Stimulated activated naive CD8-positive, alpha-beta T cell treated with anti-CD3 and anti-CD28 coated beads, Interleukin-15, Interleukin-2, amounts not matched to agents 100 U/mL and 50 U/mL, for 24 hours (primary cell): ENCODE measurements around the gene NCAM2.

Experiments used
- ATAC-seq: fragments of 150-1000 bp; cut with Tn5 transposase; one replicate; pipeline ENCODE4 v1.10.0; 2021
- DNase-seq: peaks from one replicate; pipeline ENCODE4 v3.0.0; 2021

NCAM2 gene

DNA sequence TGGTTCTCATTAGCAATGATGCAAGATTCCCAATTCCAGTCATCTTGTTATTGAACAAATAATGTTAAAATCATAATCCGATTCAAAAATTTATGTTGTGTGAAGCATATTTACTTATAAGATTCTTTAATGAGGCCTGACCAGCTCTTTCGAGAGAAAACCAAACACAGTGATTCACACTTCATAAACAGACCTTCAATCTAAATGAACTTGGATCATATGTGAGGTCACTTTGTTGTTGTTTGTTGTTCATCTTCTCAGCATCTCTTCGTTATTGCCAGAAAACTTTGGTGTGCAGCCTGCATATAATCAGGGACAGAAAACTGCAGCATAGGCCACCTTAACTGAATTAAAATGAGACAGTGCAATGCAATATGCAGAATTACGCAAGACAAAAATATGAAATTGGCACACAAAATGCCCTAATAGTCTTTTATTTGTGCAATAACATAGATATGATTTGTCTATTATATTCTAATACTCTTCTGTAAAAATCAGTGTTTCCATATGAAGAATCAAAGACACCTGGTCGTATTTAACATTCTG, 30.1 kb downstream of the NCAM2 start:
- DNase-seq (no peak), ATAC-seq (no peak)

DNA sequence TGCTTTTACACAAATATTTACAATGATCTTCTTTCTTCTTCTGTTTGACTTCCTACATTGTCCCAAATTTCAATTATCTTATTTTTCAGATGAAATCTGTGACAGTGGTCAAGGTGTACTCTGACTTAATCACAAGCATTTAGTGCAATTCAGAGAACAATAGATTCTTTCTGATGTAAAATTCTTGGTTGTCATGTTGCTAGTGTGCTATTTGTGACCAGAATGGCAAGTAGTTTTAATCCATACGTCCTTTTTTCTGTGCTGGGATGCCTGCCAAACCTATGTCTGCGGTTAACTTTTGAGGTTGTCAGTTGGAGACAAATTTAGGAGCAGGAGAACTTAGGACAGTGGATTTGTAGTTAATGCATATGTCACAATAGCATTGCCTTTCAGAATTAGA, 31.0 kb downstream of the NCAM2 start:
- ATAC-seq (no peak), DNase-seq (no peak)

DNA sequence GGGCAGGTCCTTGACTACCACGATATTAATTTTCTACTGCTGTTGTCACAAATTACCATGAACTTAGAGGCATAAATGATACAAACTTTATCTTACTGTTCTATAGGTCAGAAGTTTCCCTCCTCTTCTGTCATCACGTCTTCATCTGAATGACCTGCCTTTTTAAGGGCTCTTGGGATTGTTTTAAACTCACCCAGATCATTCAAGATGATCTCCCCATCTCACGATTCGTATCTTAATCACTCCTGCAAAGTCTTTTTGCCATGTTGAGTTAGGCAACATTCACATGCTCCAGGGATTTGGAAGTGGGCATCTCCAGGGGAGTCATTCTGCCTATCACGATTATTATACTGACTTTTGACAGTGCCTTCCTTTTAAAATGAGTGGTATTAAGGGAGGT, 32.1 kb downstream of the NCAM2 start:
- DNase-seq (no peak), ATAC-seq (no peak)

DNA sequence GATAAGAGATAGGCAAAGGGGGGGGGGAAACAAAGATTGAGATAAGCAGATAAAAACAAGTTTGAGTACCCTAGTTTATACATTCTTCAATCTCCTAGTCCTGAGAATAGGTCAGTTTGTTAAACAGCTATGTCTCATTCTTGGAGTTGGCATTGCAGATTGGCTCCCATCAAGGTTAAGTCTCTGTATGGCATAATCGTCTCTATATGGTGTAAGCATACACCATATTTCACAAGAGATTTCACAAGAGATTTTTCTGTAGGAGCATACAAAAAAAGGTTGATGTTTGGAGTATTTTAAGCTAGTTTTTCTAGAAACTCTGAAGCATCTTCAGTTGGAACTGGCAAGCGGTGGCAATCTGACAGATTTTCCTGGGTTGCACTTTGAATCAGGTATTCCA, 35.8 kb downstream of the NCAM2 start:
- DNase-seq (no peak), ATAC-seq (no peak)

DNA sequence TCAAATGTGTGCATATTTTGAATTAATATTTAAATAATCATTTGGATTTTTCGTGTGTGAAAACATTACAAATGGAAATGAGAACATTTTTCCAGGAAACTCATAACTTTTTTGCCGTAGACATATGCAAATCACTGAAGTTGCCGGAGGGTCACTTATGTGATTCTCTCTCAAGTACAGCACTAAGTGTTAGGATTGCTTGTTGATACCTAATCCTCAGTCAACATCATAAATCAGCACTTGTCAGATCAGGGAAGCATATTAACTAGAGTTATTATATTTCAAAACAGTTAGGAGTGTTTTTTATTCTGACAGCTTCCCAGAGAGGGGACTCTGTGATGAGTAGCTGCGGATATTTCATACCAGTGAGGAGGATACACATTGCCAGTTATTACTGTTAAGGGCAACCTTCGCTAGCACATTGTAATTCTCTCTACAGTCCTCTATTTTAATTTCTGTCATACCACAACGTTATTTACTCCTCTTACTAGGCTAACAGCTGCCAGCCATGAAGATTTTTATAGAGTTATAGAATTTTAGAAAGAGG, 41.5 kb downstream of the NCAM2 start:
- DNase-seq = no peak
- ATAC-seq = no peak

DNA sequence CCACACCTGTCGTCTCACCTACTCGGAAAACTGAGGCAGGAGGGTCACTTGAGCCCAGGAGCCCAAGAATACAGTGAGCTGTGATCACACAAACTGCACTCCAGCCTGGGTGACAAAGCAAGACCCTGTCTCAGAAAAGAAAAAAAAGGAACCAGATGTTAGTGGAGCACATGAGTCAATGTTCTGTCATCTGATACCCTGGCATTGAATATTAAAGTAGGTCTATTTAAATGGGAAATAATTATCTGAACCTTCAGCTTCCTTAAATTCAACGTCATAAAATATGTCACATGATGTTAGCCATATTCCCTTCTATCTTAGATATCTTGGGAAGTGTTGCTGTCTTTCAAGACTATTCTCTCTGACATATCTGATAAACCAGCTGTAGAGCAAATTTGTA, 47.3 kb downstream of the NCAM2 start:
- no peak for ATAC-seq
- no peak for DNase-seq

DNA sequence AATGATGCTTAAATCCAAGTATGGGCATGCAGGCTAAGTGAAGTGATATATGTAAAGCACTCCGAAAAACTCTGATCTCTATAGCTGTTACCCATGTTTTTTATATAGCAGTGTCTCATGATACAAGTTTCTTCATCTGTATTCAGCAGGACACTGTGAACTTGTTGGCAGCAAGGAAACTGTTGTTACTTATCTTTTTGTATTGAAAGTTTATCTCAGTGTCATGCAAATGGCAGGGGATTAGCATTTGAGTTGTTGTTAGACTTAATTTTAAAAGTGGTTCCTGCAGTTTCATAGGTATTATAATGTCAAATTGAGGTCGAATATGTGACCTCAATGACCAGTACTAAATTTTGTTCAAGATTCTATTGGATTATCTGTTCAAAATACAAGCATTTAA, 47.9 kb downstream of the NCAM2 start:
- no peak for ATAC-seq

DNA sequence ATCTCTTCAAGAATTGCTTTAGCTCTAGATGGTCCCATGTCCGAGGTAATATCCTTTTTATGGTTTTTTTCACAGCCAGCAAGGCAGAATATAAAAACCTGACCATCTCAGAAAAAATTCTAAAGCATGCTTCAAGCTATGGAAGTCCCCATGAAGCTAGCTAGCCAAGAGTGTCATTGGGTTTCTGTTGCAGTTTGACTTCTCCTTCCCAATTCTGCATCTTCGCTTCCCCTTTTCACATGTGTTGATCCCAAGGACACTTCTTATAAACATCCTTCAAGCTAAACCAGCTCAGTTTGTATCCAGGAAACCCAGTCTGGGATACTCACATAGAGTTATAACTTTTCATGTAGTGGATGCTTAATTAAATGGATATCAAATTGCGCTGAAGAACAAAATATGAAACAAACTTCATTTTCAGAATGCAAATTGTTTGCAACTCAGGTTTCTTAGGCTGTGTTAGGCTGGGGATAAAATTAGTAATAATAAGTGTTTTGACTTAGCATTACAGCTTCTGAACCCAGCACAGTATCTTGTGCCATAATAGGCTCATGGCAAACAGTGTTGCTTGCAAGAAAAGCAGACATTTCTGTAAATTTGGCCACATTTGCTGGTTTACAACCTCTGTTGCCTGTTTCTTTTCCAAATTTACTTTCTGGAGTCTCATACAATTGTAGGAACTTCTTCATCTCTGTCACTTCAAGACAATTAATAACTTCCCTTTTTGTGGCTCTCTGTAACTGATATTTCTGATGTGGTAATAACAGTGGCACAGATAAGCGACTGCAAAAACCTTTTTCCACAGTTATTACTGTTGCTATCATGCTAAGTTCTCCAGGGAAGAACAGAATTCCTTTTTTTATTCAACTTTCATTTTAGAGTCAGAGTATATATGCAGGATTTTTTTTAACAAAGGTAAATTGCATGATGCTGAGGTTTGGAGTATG, 53.2 kb downstream of the NCAM2 start:
- no peak for DNase-seq
- no peak for ATAC-seq

More for the DNA sequence above, 47.9 kb downstream of the NCAM2 start:
- DNase-seq = no peak

DNA sequence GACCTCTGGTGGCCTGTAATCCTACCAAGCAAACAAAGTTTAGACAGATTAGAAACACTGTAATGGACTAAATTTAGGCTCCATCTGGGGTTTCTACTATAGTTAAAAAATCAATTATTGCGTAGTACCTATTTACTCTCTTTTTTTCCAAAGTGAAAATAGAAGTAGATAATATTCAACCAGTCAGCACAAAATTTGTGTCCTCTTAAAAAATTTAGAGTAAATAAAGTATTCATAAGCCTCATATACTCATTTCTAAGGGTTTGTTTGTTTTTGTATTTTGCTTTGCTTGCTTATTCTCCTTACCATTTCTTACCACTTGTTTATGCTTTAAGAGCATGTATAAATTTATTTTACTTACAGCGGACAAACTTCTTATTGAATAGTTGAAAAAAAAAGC, 54.5 kb downstream of the NCAM2 start:
- ATAC-seq (no peak), DNase-seq (no peak)

DNA sequence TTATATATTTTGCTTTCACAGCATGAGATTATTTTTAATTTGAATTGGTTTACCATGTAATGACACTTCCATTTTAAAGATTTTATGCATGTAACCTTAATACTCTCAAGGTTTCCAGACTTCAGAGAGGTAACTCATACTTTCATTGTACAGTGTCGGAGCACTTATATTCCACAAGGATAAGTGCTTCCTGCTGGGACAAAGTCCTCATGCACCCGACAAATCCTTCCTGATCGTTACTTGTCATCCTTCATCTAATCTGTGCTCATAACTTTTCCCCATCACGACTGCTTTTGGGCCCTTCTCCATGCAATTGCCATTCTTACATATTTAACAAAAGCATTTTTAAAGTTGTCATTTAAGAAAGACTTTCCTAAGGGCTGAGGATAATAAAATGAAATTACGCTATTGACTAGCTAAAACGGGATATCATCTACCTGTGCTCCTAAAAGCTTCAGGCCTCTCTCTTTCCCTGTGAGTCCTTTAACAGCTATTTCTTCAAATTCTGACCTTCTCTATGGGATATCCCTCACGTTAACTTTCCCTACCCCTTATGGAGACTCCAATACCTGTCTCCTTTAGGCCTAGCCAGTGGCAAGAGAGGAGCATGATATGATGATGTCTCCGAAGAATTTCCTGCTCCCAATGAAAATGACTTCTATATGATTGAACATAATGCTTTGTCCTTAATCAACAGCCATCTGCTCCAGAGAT, 59.3 kb downstream of the NCAM2 start:
- DNase-seq (no peak), ATAC-seq (no peak)

DNA sequence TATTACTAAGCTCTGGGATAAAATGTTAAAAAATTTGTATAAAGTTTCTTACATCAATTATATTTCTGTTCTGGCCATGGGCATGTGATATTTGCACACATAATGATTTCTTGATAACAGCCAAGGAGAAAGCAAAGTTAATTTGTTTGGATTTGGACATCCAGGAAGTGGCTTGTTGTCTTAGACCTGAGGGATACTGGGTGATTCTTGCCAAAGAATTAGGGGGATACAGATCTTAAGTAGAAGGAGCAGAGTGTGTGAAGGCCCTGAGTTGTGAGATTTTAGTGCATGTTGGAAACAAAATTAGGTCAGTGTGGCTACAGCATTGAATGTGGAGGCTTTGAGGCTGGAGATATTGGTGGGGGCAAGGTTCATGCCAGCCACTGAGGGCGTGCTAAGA, 65.6 kb downstream of the NCAM2 start:
- DNase-seq (no peak), ATAC-seq (no peak)

DNA sequence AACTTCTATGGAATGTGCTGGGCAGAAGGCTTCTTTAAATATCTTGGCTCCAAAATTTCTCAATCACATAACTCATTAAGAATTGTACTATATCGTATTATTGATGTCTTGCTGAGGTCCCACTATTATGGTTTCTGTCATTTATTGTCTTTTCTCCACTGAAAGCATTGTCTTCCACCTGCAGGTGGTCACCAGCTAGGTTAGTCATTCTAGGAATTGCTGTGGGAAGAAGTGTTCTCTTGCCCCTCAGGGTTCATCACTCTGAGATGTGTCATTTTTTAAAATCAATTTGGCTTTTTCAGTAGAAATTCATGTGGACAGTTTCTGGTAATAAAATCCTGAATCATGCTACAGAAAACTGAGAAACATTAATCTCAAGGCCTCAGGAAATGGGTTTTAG, 66.1 kb downstream of the NCAM2 start:
- no peak for ATAC-seq
- DNase-seq = no peak

DNA sequence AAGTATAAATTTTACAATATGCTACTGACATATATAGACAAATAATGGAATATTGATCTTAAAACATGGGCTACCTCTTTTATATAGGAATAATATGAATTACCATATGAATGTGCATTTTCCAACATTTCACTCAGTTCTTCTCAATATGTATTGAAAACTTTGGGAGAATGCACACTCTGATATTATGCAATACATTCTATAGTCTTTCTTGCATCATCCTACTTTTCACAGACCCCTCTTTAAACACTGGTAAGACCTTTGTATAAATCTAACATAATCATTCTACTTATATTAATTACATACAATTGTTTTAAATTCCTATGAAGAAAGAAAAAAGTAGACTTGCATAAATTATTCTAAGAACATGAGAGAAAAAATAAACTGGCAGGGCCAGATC, 69.2 kb downstream of the NCAM2 start:
- ATAC-seq = no peak
- DNase-seq = no peak

DNA sequence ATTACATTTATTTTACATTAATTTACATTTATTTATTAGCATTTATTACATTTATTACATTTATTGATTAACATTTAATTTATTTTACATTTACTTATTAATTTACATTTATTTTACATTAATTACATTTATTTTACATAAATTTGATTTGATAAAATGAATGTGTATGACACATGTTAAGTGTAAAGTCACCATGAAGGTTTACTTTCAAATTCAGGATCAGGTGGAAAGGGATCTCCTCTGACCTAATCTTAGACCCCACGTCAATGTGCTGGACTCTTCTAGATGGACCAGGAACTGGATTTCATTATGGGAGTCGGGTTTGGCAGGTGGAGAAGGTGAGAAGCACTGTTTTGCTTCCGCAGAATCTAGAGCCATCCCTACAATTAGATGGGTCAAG, 76.1 kb downstream of the NCAM2 start:
- DNase-seq (no peak), ATAC-seq (no peak)

DNA sequence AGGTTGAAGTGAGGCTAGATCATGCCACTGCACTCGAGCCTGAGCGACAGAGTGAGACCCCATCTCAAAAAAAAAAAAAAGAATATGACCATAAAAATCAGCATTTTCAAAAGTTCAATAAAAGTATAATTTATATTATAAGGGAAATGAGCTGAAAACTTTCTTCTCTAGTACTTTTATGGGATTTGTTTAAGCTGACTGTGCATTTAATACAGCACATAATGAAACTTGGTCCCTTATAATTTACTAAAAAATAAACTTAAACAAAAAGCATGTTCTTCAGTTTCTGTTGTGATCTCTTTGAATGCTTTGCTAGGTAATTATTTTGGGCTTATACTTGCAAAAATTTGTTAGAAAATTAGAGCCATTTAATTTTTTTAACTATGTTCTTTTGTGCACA, 77.8 kb downstream of the NCAM2 start:
- ATAC-seq = no peak
- no peak for DNase-seq

DNA sequence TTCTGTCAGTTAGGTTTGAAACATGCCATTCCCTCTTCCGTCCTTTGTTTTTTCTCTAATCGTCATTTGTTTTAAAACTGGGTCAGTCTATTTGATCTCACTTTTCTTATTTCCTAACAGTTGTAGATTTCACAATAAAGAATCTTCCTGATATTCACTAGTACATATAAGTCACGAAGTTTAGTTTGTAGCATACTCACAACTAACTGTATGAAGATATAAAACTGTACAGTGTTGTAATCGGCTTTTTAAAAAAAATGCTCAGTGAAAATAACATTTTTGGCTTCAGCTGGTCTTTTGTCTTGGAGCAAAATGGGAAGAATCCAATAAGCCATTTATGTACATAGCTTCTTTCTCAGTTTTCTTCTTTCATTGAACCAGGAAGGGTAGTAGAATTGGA, 78.3 kb downstream of the NCAM2 start:
- DNase-seq (no peak), ATAC-seq (no peak)

DNA sequence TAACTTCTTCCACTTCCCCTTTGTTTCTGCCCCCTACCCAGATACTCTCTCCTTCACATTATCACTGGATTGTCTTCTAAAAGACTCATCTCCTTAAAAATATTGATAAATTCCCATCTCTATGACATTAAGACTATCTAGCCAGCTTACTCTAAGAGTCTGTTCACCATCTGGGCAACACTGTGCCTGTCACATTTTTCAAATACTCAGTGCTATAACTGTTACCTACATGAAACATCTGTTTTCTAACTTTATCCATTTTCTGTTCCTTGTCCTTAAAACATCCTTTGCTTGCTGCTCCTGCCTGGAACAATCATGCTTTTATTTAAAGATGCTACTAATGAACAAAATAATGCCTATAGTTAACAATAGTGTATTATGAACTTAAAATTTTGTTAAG, 81.4 kb downstream of the NCAM2 start:
- DNase-seq = no peak

DNA sequence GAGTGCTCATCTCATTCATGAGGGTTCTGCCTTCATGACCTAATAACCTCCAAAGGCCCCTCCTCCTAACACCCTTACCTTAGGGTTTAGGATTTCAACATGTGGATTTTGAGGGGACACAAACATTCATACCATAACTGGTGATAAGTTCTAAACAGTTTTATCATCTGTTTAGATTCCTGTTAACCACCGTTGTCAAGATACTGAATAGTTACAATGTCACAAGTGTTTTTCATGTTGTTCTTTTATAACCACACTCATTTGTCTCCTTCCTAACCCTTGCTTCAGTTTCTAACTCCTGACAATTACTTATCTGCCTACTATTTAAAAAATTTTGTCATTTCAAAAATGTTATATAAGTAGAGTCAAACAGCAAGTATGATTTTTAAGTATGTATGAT, 86.0 kb downstream of the NCAM2 start:
- DNase-seq (no peak), ATAC-seq (no peak)

More for the DNA sequence above, 81.4 kb downstream of the NCAM2 start:
- no peak for ATAC-seq

DNA sequence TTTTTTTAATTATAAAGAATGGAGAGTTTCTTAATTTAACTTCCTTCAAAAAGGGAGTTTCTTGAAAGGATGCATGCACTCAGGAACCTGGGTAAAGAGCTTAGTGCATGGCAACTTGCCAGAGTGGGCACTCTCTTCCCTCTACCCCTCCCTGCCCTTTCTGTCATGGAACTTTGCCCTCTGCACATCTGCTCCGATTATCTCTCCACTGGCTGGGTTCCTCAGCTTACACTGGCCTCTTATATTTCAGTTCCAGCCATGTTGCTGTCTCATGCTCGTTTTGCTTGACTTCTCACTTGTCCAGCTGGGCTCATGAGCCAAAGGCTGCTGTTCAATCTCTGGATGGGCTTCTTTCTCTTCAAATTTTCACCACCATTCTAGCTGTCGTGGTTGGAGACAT, 87.0 kb downstream of the NCAM2 start:
- ATAC-seq = no peak
- DNase-seq = no peak

DNA sequence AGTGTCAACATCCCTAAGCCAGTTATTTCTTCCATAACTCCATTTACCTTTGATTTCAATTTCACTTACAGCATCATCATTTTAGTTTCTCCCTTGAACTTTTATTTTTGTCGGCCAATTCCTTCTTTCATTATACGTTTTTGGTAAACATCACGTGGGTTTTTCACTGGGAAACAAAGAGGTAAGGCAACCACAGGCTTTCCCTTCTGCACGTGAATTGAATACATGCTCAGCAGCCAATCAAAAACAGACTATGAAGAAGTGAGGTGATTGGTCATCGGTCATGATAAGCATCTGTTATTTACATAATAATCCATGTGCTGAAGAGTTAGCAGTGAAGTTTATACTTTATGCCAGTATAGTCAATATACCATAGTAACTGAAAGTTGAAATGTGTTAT, 98.7 kb downstream of the NCAM2 start:
- no peak for ATAC-seq
- no peak for DNase-seq

DNA sequence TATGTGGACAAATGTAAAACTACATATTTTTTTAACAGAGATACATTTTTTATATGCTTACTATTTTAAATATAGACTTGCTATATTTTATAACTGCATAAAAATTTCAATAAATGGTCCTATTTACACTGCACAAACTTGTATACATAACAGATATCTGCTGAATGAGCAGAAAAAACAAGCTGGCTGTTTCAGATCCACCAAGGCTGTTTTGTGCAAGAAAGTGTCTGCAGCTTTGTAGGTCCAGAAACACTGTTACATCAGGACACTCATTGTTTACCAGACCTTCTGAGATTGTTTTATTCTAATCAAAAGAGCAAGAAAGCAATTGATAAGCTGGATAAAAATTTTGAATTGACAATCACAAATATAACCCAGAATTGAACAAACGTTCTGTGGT, 99.3 kb downstream of the NCAM2 start:
- no peak for DNase-seq
- no peak for ATAC-seq

DNA sequence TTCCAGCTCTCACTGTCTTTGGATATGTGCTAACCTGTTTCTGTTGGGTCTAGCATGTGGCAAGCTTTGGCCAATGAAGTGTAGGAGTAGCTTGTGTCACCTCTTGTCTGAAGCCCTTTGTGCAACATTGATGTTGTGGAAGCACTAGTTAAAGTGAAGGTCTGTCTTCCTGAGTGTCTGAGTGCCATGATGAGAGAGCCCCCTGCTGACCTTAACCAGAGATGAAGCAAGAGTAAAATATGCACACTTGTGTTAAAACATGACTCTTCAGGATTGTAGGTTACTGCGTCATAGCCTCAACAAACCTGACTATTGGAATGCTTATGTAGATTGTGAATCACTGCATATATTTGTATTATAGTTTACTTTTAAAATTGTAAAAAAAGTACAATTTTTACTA, 103.7 kb downstream of the NCAM2 start:
- ATAC-seq = no peak
- DNase-seq = no peak

DNA sequence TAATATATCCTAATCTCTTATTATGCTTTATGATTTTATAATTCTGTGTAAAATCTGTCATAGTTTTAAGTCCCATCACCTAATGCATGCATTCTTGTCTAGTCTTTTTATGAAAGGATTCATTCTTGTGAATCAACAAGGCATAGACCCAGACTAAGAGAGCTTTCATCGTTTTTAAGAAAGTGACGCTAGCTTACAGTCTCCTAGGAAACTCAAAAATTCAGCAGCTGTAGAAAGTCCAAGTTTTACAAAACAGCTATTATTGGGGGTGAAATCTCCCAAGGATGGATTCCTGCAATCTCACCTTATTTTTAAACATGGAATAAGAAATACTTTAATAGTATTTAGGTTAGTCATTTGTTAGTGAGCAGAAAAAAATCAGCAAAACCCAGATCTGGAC, 104.7 kb downstream of the NCAM2 start:
- DNase-seq (no peak), ATAC-seq (no peak)
